ENCODE data around the gene TFPT.

- no peak for TF ChIP-seq CTCF (IDR thresholded peaks at IDR 0.05)
- TF ChIP-seq POLR2A (IDR thresholded peaks at IDR 0.05): no peak
Measured at GRCh38 chr19:54152878-54153524, 37.5 kb upstream of the TFPT start.

All from uterus (tissue), 2 donors.